ENCODE measurements around the gene VPS26B.

VPS26B gene

GRCh38 chr11:134231958-134232659 lies 7.6 kb downstream of the VPS26B start:
- in situ Hi-C loops (cut with MboI; ENCODE audit: low sequenced_read_pairs) = no loop called here

GRCh38 chr11:134233729-134234179 lies 9.3 kb downstream of the VPS26B start:
- in situ Hi-C loops (cut with MboI; ENCODE audit: low sequenced_read_pairs) = no loop called here

GRCh38 chr11:134235399-134235798 lies 10.9 kb downstream of the VPS26B start:
- in situ Hi-C loops (cut with MboI; ENCODE audit: low sequenced_read_pairs) = no loop called here

GRCh38 chr11:134236834-134237556 lies 12.5 kb downstream of the VPS26B start:
- in situ Hi-C loops (cut with MboI; ENCODE audit: low sequenced_read_pairs) = no loop called here

- in situ Hi-C loops (cut with MboI; ENCODE audit: low sequenced_read_pairs) = no loop called here
Observed at GRCh38 chr11:134237557-134237922, 13.1 kb downstream of the VPS26B start.

- in situ Hi-C loops (cut with MboI; ENCODE audit: low sequenced_read_pairs) = no loop called here
Observed at GRCh38 chr11:134238956-134239355, 14.5 kb downstream of the VPS26B start.

GRCh38 chr11:134240592-134240991 lies 16.1 kb downstream of the VPS26B start:
- in situ Hi-C loops (cut with MboI; ENCODE audit: low sequenced_read_pairs) = no loop called here

GRCh38 chr11:134242376-134242775 lies 17.9 kb downstream of the VPS26B start:
- in situ Hi-C loops (cut with MboI; ENCODE audit: low sequenced_read_pairs) = no loop called here

- in situ Hi-C loops (cut with MboI; ENCODE audit: low sequenced_read_pairs) = no loop called here
Observed at GRCh38 chr11:134243913-134244312, 19.4 kb downstream of the VPS26B start.

- in situ Hi-C loops (cut with MboI; ENCODE audit: low sequenced_read_pairs) = no loop called here
Observed at GRCh38 chr11:134244593-134244992, 20.1 kb downstream of the VPS26B start.

- in situ Hi-C loops (cut with MboI; ENCODE audit: low sequenced_read_pairs) = no loop called here
Observed at GRCh38 chr11:134245434-134245833, 21.0 kb downstream of the VPS26B start.

- in situ Hi-C loops (cut with MboI; ENCODE audit: low sequenced_read_pairs) = no loop called here
Observed at GRCh38 chr11:134246100-134246499, 21.6 kb downstream of the VPS26B start.

- in situ Hi-C loops (cut with MboI; ENCODE audit: low sequenced_read_pairs) = no loop called here
Observed at GRCh38 chr11:134246678-134247077, 22.2 kb downstream of the VPS26B start.

- in situ Hi-C loops (cut with MboI; ENCODE audit: low sequenced_read_pairs) = no loop called here
Observed at GRCh38 chr11:134248910-134249480, 24.5 kb downstream of the VPS26B start.

GRCh38 chr11:134250246-134250645 lies 25.8 kb downstream of the VPS26B start:
- in situ Hi-C loops (cut with MboI; ENCODE audit: low sequenced_read_pairs) = no loop called here

GRCh38 chr11:134250675-134251074 lies 26.2 kb downstream of the VPS26B start:
- in situ Hi-C loops (cut with MboI; ENCODE audit: low sequenced_read_pairs) = no loop called here

GRCh38 chr11:134252346-134253187 lies 28.1 kb downstream of the VPS26B start:
- in situ Hi-C loops (cut with MboI; ENCODE audit: low sequenced_read_pairs) = no loop called here

GRCh38 chr11:134253188-134253993 lies 28.9 kb downstream of the VPS26B start, which contains the start of the genes ACAD8 and THYN1:
ACAD8 (plus strand) TSS chr11:134253568; CDS start chr11:134253601, 33 bp downstream.
THYN1 (minus strand) TSS chr11:134253352; CDS start chr11:134252882, 470 bp downstream.
- in situ Hi-C loops (cut with MboI; ENCODE audit: low sequenced_read_pairs) = no loop called here

GRCh38 chr11:134254433-134255183 lies 30.1 kb downstream of the VPS26B start:
- in situ Hi-C loops (cut with MboI; ENCODE audit: low sequenced_read_pairs) = no loop called here
